OCI-LY7 (cell line): ENCODE measurements around the gene GALK1. TPM values are rescaled to one million over a fixed set of nuclear protein-coding genes. Genes with fewer than 3 reads are reported as not detected.

Source experiments
- BruUV-seq: library from RNA; stranded (reverse); fragments of 400-500 nt; replicated peaks from 2 replicates; lab custom pipeline; 2021; lab: Mats Ljungman, UMichigan
- CTCF ChIA-PET: fragments of 300-600 bp; sonication (Branson Sonifier 250); formaldehyde crosslinking; loops from one replicate; lab custom pipeline; 2022; ENCODE audit warnings: antibody characterized with exemption; ENCODE audit not compliant: unreplicated experiment; lab: Charles Lee
- POLR2A ChIA-PET: fragments of 300-600 bp; sonication (Branson Sonifier 250); formaldehyde crosslinking; loops from one replicate; lab custom pipeline; 2022; ENCODE audit warnings: antibody characterized with exemption; lab: Charles Lee
- DNase-seq: peaks from one replicate; pipeline ENCODE4 v3.0.0-alpha.2; 2015; ENCODE audit warnings: low spot score
- H2AFZ ChIP-seq: fragments of 200-600 bp; sonication (generic), shearing (Covaris generic); 2 replicates; pipeline ENCODE4 v1.6.1; 2014; ENCODE audit warnings: mild to moderate bottlenecking, antibody characterized with exemption, low read length, moderate library complexity
- H3K27ac ChIP-seq: fragments of 200-600 bp; sonication (generic); 2 replicates; pipeline ENCODE4 v1.5.1; 2014; ENCODE audit warnings: mixed run types, low read depth, mild to moderate bottlenecking, moderate library complexity, low read length, inconsistent platforms; ENCODE audit not compliant: poor library complexity, severe bottlenecking
- H3K36me3 ChIP-seq: fragments of 200-600 bp; sonication (generic); 2 replicates; pipeline ENCODE4 v1.6.1; 2014; ENCODE audit warnings: mild to moderate bottlenecking, antibody characterized with exemption, low read length, moderate library complexity, mixed read lengths; ENCODE audit not compliant: insufficient read depth
- H3K4me1 ChIP-seq: fragments of 200-600 bp; sonication (generic); 2 replicates; pipeline ENCODE4 v1.5.1; 2014; ENCODE audit warnings: mild to moderate bottlenecking, low read length; ENCODE audit not compliant: insufficient read depth, poor library complexity, severe bottlenecking
- H3K4me2 ChIP-seq: fragments of 200-600 bp; sonication (generic); 2 replicates; pipeline ENCODE4 v1.6.1; 2014; ENCODE audit warnings: mild to moderate bottlenecking, low read length
- H3K4me3 ChIP-seq: fragments of 200-600 bp; sonication (generic); 2 replicates; pipeline ENCODE4 v1.5.1; 2014; ENCODE audit warnings: mild to moderate bottlenecking, low read depth, low read length; ENCODE audit not compliant: poor library complexity, severe bottlenecking
- H3K79me2 ChIP-seq: fragments of 200-600 bp; sonication (generic); 2 replicates; pipeline ENCODE4 v1.6.1; 2016; ENCODE audit warnings: low read depth, mild to moderate bottlenecking, low read length, moderate library complexity, mixed read lengths; ENCODE audit not compliant: insufficient read depth
- H3K9me2 ChIP-seq: fragments of 200-600 bp; sonication (generic); 2 replicates; pipeline ENCODE4 v1.6.1; 2016; ENCODE audit warnings: mild to moderate bottlenecking, low read length, mixed read lengths; ENCODE audit not compliant: insufficient read depth
- H3K9me3 ChIP-seq: fragments of 200-600 bp; sonication (generic); 2 replicates; pipeline ENCODE4 v1.6.1; 2014; ENCODE audit warnings: mild to moderate bottlenecking, mixed run types, low read length, mixed read lengths
- H4K20me1 ChIP-seq: fragments of 200-600 bp; sonication (generic); 2 replicates; pipeline ENCODE4 v1.6.1; 2014; ENCODE audit warnings: mild to moderate bottlenecking, antibody characterized with exemption, low read length, moderate library complexity, mixed read lengths; ENCODE audit not compliant: insufficient read depth
- EZH2phosphoT487 ChIP-seq: fragments of 200-600 bp; sonication (generic); IDR thresholded peaks from 2 replicates; pipeline ENCODE4 v1.6.1; 2018; ENCODE audit warnings: low read depth, borderline replicate concordance, mild to moderate bottlenecking, mixed run types, antibody characterized with exemption, low read length, moderate library complexity, mixed read lengths
- intact Hi-C: fragments of 100-400 bp; cut with micrococcal nuclease; formaldehyde crosslinking; loops from one replicate; pipeline ENCODE4 v1.10.0; 2022; ENCODE audit not compliant: unreplicated experiment
- total RNA-seq, 2 experiments: library from RNA; depleted of rRNA in 1 of 2; stranded (reverse); fragments of >200 nt in 1 of 2; shearing (Covaris generic) in 1 of 2; gene quantifications; 2 replicates each; pipeline ENCODE4 v1.2.3, GENCODE V29; 2014 to 2022
- TF ChIP-seq, protein P1 (sequence below): fragments of 200-600 bp; sonication (generic); conservative IDR thresholded peaks from 2 replicates; pipeline ENCODE4 v1.5.1; 2014; ENCODE audit warnings: mild to moderate bottlenecking, antibody characterized with exemption, low read length, moderate library complexity, mixed read lengths

GALK1 gene
- total RNA-seq, 2 experiments from 2014 or later: 74.8 to 99.4 TPM

DNA sequence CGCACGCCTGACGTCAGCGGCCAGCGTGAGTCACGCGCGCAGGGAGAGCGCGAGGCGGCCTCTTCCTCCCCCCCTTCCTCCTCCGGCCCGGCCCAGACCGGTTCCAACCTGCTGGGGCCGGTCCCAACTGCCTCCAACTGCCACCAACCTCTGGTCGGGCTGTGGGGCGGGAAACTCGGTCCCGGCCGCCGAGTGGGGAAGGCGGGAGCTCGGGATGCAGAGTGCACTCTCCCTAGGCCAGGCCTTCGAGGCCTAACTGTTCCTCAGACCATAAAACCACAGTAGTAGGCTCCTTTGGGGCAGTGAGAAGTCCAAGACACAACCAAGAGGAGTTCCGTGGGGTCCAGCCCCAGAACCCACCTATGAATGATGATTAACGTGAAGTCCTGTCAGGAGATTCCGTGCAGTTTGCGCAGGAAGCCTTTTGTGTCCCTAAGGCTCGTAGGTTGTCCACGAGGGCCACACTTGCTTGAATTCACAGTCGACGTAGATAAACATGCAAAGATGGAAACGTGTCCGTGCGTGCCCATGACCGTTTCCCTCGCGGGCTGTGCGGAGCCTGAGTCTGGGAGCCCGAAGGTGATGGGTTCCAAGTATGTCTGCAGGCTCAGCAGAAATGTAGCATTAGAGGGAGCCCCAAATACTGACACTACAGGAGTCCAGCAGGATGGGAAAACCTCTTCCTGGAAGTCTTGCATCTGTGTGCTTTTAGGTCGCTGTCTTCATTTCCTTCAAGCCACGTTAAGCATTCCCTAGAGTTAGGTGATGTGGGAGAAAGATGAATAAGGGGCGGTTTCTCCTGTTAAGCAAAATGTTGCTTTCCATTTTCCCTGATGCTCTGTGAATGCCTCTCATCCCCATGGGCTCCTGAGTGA is 20.3 kb upstream of the GALK1 start:
- POLR2A ChIA-PET: interaction anchor here (0.7 to 4.0 kb wide), 17 partner anchors 9 to 235 kb away, joined by 3 to 33 read pairs (median 4); partner anchors contain the start of genes GALK1 and WBP2
- Histone ChIP-seq H3K79me2 (peaks cover 52% of the 10 kb centered on the region), H3K36me3 (peaks cover 17% of the 10 kb centered on the region), H4K20me1 (no peaks in the 10 kb centered on the region), H2AFZ (peak overlapping the region; percentile 1; the same call in 1 of the 2 replicates), H3K27ac (peak overlapping the region; percentile 91), H3K4me1 (peaks cover 50% of the 10 kb centered on the region), H3K9me2 (no peaks in the 10 kb centered on the region), H3K9me3 (no peaks in the 10 kb centered on the region), H3K4me3 (peak overlapping the region; percentile 76), H3K4me2 (peak overlapping the region; percentile 88)
- TF ChIP-seq, protein P1, sequence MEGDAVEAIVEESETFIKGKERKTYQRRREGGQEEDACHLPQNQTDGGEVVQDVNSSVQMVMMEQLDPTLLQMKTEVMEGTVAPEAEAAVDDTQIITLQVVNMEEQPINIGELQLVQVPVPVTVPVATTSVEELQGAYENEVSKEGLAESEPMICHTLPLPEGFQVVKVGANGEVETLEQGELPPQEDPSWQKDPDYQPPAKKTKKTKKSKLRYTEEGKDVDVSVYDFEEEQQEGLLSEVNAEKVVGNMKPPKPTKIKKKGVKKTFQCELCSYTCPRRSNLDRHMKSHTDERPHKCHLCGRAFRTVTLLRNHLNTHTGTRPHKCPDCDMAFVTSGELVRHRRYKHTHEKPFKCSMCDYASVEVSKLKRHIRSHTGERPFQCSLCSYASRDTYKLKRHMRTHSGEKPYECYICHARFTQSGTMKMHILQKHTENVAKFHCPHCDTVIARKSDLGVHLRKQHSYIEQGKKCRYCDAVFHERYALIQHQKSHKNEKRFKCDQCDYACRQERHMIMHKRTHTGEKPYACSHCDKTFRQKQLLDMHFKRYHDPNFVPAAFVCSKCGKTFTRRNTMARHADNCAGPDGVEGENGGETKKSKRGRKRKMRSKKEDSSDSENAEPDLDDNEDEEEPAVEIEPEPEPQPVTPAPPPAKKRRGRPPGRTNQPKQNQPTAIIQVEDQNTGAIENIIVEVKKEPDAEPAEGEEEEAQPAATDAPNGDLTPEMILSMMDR: no peak
- TF ChIP-seq EZH2phosphoT487: no peak
- peak; percentile 96 for DNase-seq
- TSS peak; percentile 72 for BruUV-seq
- intact Hi-C loops: loop anchor here (2.0 to 10.0 kb wide), 3 partner anchors 42 to 510 kb away; partner anchors contain the start of genes ACOX1, MIF4GD and TEN1
- CTCF ChIA-PET: interaction anchor here (0.6 to 1.5 kb wide), 2 partner anchors 32 to 40 kb away, joined by 3 to 7 read pairs; no protein-coding TSS in a partner anchor

DNA sequence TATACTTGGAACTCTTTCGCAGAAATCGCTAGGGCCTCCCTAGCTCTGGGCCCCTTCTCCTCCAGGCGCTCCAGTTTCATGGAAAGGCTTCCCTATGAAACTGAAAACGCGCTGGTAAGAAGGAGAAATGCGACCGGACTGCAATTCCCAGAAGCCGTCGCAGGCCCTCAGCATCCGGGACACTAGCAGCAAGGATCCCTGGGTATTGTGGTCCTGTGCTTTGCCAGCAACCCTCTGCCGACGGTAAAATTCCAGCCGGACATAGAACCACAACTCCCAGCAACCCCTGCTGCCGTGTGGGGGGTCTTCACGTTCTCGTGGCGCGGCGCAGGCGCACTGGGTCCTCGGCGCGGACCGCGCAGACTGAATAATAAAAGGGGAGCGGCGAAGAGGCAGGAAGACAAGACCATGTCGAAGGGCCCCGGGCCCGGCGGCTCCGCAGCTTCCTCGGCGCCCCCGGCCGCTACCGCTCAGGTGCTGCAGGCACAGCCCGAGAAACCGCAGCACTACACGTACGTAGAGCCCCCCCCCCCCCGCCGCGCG is 19.6 kb upstream of the GALK1 start, which contains the start of gene UNK:
Gene UNK (plus strand): TSS at position 334 of the 543 bp plus-strand sequence. CDS start 75 bp downstream, at position 409.
- POLR2A ChIA-PET: interaction anchor here (0.6 to 4.0 kb wide), 10 partner anchors 8 to 285 kb away, joined by 3 to 33 read pairs (median 8); partner anchors contain the start of genes GALK1 and WBP2
- Histone ChIP-seq H3K9me3 (no peaks in the 10 kb centered on the region), H3K36me3 (peaks cover 14% of the 10 kb centered on the region), H3K4me1 (peaks cover 54% of the 10 kb centered on the region), H3K4me2 (peak within 1 kb of the TSS; percentile 88), H2AFZ (peak within 1 kb of the TSS; percentile 72; the same call in 1 of the 2 replicates), H3K9me2 (no peaks in the 10 kb centered on the region), H3K4me3 (peak within 1 kb of the TSS; percentile 76), H3K79me2 (peaks cover 45% of the 10 kb centered on the region), H4K20me1 (no peaks in the 10 kb centered on the region), H3K27ac (peak within 1 kb of the TSS; percentile 91)
- TF ChIP-seq, protein P1: no peak
- TF ChIP-seq EZH2phosphoT487: no peak
- intact Hi-C loops: loop anchor here (1.0 to 10.0 kb wide), 5 partner anchors 42 to 510 kb away; partner anchors contain the start of genes ACOX1, MIF4GD, TEN1 and WBP2
- CTCF ChIA-PET: interaction anchor here (0.6 to 1.4 kb wide), 2 partner anchors 19 to 70 kb away, joined by 4 read pairs; partner anchors contain the start of genes GALK1 and WBP2
- no TSS peak for BruUV-seq
- peak; percentile 100 for DNase-seq
